Subcutaneous adipose tissue (tissue), 4 donors: ENCODE measurements around the gene PLXDC2. TPM values are rescaled to one million over a fixed set of nuclear protein-coding genes. Genes with fewer than 3 reads are reported as not detected.

ENCODE experiments used
- CTCF ChIP-seq: fragments of 450-650 bp; IDR thresholded peaks from one replicate; pipeline ENCODE4 v1.5.1; 2016; ENCODE audit warnings: low read depth, mild to moderate bottlenecking, control low read depth, antibody characterized with exemption, moderate library complexity
- small RNA-seq: library from RNA; depleted of rRNA; stranded (forward); fragments of <200 nt; gene quantifications from one replicate; pipeline ENCODE3, GENCODE V24; 2016
- total RNA-seq, 4 donors: library from RNA; depleted of rRNA; stranded (reverse); fragments of >200 nt; gene quantifications; one replicate each; pipeline ENCODE4 v1.1.0, GENCODE V29; 2016

The PLXDC2 gene
- total RNA-seq, 4 donors from 2014 or later: 47.7 to 117 (median 84.3) TPM

GRCh38 chr10:20330246-20330645, 514.0 kb downstream of the PLXDC2 start:
- TF ChIP-seq CTCF: no peak

- TF ChIP-seq CTCF: no peak
These were observed 518.3 kb downstream of the PLXDC2 start for GRCh38 chr10:20334559-20334958.

Small RNA genes lying within 50 kb of the gene (small RNA-seq; reads per million reads assigned to genes)
- not detected for gene RNU6-1212P
